Measurements from ENCODE around the gene PROX1.

GRCh38 chr1:213962508-213962907, 25.3 kb upstream of the PROX1 start:
- TF ChIP-seq MXI1 (IDR thresholded peaks at IDR 0.05; ENCODE audit: borderline replicate concordance, low read depth, low read length) = no peak
- no peak for TF ChIP-seq POLR2A (IDR thresholded peaks at IDR 0.05; ENCODE audit: low read depth, low read length)
- TF ChIP-seq, protein P1, sequence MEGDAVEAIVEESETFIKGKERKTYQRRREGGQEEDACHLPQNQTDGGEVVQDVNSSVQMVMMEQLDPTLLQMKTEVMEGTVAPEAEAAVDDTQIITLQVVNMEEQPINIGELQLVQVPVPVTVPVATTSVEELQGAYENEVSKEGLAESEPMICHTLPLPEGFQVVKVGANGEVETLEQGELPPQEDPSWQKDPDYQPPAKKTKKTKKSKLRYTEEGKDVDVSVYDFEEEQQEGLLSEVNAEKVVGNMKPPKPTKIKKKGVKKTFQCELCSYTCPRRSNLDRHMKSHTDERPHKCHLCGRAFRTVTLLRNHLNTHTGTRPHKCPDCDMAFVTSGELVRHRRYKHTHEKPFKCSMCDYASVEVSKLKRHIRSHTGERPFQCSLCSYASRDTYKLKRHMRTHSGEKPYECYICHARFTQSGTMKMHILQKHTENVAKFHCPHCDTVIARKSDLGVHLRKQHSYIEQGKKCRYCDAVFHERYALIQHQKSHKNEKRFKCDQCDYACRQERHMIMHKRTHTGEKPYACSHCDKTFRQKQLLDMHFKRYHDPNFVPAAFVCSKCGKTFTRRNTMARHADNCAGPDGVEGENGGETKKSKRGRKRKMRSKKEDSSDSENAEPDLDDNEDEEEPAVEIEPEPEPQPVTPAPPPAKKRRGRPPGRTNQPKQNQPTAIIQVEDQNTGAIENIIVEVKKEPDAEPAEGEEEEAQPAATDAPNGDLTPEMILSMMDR (conservative IDR thresholded peaks at IDR 0.05; ENCODE audit: low read depth, low read length) = no peak
- TF ChIP-seq SMC3 (IDR thresholded peaks at IDR 0.05; ENCODE audit: low read depth, low read length) = no peak
- no peak for TF ChIP-seq CEBPB (IDR thresholded peaks at IDR 0.05; ENCODE audit: low read depth, low read length)
- no peak for TF ChIP-seq RAD21 (IDR thresholded peaks at IDR 0.05; ENCODE audit: low read length)
- no peak for TF ChIP-seq MAFK (IDR thresholded peaks at IDR 0.05; ENCODE audit: low read depth, low read length)
- TF ChIP-seq NFE2L2 (IDR thresholded peaks at IDR 0.05; ENCODE audit: low read depth, low read length) = no peak
- TF ChIP-seq, protein P2, sequence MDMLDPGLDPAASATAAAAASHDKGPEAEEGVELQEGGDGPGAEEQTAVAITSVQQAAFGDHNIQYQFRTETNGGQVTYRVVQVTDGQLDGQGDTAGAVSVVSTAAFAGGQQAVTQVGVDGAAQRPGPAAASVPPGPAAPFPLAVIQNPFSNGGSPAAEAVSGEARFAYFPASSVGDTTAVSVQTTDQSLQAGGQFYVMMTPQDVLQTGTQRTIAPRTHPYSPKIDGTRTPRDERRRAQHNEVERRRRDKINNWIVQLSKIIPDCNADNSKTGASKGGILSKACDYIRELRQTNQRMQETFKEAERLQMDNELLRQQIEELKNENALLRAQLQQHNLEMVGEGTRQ (IDR thresholded peaks at IDR 0.05; ENCODE audit: low read depth, low read length) = no peak
- TF ChIP-seq CHD1 (IDR thresholded peaks at IDR 0.05; ENCODE audit: low read depth, low read length) = no peak
- TF ChIP-seq ELK1 (IDR thresholded peaks at IDR 0.05; ENCODE audit: borderline replicate concordance, low read depth, low read length) = no peak
- no peak for TF ChIP-seq FOS (IDR thresholded peaks at IDR 0.05; ENCODE audit: low read depth, low read length)
- no peak for TF ChIP-seq BHLHE40 (IDR thresholded peaks at IDR 0.05; ENCODE audit: low read depth, low read length)
- no peak for TF ChIP-seq RFX5 (IDR thresholded peaks at IDR 0.05; ENCODE audit: low read depth, low read length)

Data from IMR-90 (cell line).